Measurements from ENCODE around the gene CR1. TPM values are rescaled to one million over a fixed set of nuclear protein-coding genes. Genes with fewer than 3 reads are reported as not detected.

Gene CR1
- total and polyA plus RNA-seq, 3 donors from 2014 or later: 0.47 to 3.1 (median 1.4) TPM

GRCh38 chr1:207649865-207650580 lies 154.1 kb downstream of the CR1 start:
- TF ChIP-seq POLR2A (IDR thresholded peaks at IDR 0.05) (no peak), CTCF (IDR thresholded peaks at IDR 0.05) (no peak)
- H3K4me3 ChIP-seq: no peak overlapping the region
- WGBS, 2 donors: 76 to 80% methylated on average over 4 of the region's 4 CpGs
- no peaks in the 10 kb centered on the region for H3K9me3 ChIP-seq
- H3K27ac ChIP-seq: no peak overlapping the region
- H3K36me3 ChIP-seq (ENCODE audit: low read depth, missing control alignments): no peaks in the 10 kb centered on the region
- DNase-seq: no peak
- H3K27me3 ChIP-seq: no peaks in the 10 kb centered on the region
- no peaks in the 10 kb centered on the region for H3K4me1 ChIP-seq
- intact Hi-C loops (cut with DNase I; ENCODE audit: low total_unique reads): no loop called here

GRCh38 chr1:207651583-207651982 lies 155.6 kb downstream of the CR1 start:
- no peak overlapping the region for H3K27ac ChIP-seq
- H3K27me3 ChIP-seq: no peaks in the 10 kb centered on the region
- DNase-seq: no peak
- no peaks in the 10 kb centered on the region for H3K9me3 ChIP-seq
- H3K4me1 ChIP-seq: no peaks in the 10 kb centered on the region
- WGBS, 2 donors: 83 to 96% methylated on average over 1 of the region's 1 CpG
- no peaks in the 10 kb centered on the region for H3K36me3 ChIP-seq (ENCODE audit: low read depth, missing control alignments)
- H3K4me3 ChIP-seq: no peak overlapping the region
- no peak for TF ChIP-seq CTCF (IDR thresholded peaks at IDR 0.05)
- no peak for TF ChIP-seq POLR2A (IDR thresholded peaks at IDR 0.05)
- intact Hi-C loops (cut with DNase I; ENCODE audit: low total_unique reads): no loop called here

- DNase-seq: no peak
- WGBS, 2 donors: 35 to 39% methylated on average over 2 of the region's 2 CpGs
These were observed 158.4 kb downstream of the CR1 start for GRCh38 chr1:207654320-207654719.

GRCh38 chr1:207658408-207658807 lies 162.5 kb downstream of the CR1 start:
- Histone ChIP-seq H3K27ac (no peak overlapping the region), H3K4me3 (no peak overlapping the region), H3K27me3 (no peaks in the 10 kb centered on the region), H3K9me3 (no peaks in the 10 kb centered on the region), H3K4me1 (no peaks in the 10 kb centered on the region), H3K36me3 (ENCODE audit: low read depth, missing control alignments) (no peaks in the 10 kb centered on the region)
- intact Hi-C loops (cut with DNase I; ENCODE audit: low total_unique reads): no loop called here
- WGBS, 2 donors: 87 to 88% methylated on average over 5 to 7 of the region's 7 CpGs
- no peak for DNase-seq
- no peak for TF ChIP-seq CTCF (IDR thresholded peaks at IDR 0.05)
- no peak for TF ChIP-seq POLR2A (IDR thresholded peaks at IDR 0.05)

More at GRCh38 chr1:207654320-207654719, 158.4 kb downstream of the CR1 start:
- Histone ChIP-seq H3K27ac (no peak overlapping the region), H3K36me3 (ENCODE audit: low read depth, missing control alignments) (no peaks in the 10 kb centered on the region), H3K9me3 (no peaks in the 10 kb centered on the region), H3K4me1 (no peaks in the 10 kb centered on the region), H3K4me3 (no peak overlapping the region), H3K27me3 (no peaks in the 10 kb centered on the region)
- TF ChIP-seq POLR2A (IDR thresholded peaks at IDR 0.05): no peak
- TF ChIP-seq CTCF (IDR thresholded peaks at IDR 0.05): no peak
- intact Hi-C loops (cut with DNase I; ENCODE audit: low total_unique reads): no loop called here

All from testis (tissue), 3 donors.